H1 (cell line): ENCODE results near the gene LGR4. TPM values are rescaled to one million over a fixed set of nuclear protein-coding genes. Genes with fewer than 3 reads are reported as not detected.

Experiments
- CTCF ChIA-PET: fragments of 300-600 bp; sonication (Branson Sonifier 250); formaldehyde crosslinking; loops from one replicate; lab custom pipeline; 2021; ENCODE audit not compliant: partially characterized antibody; lab: Charles Lee
- POLR2A ChIA-PET: fragments of 300-600 bp; sonication (Branson Sonifier 250); formaldehyde crosslinking; loops from one replicate; lab custom pipeline; 2021; ENCODE audit warnings: inconsistent platforms; ENCODE audit not compliant: partially characterized antibody; lab: Charles Lee
- DNase-seq, 2 experiments: peaks; one replicate each; pipeline versions ENCODE4 v3.0.0 to v3.0.0-alpha.2; 2010 to 2022; ENCODE audit warnings: low spot score in 2 of 2, low read depth in 1 of 2, mixed read lengths in 1 of 2
- FAIRE-seq: peaks from 2 replicates; lab custom pipeline; 2011; peaks lifted over from hg19 to GRCh38; lab: Jason Lieb, UNC
- H2AFZ ChIP-seq: 2 replicates; pipeline ENCODE4 v1.8.1; 2012; ENCODE audit warnings: low read length, inconsistent platforms
- H2AK5ac ChIP-seq: 2 replicates; pipeline ENCODE4 v1.6.1; 2013; ENCODE audit warnings: low read depth, low read length
- H2BK120ac ChIP-seq: replicated peaks from 2 replicates; pipeline ENCODE3; 2013; ENCODE audit warnings: low read depth, low read length, inconsistent platforms
- H2BK12ac ChIP-seq: 2 replicates; pipeline ENCODE4 v1.6.1; 2013; ENCODE audit warnings: low read depth, low read length
- H2BK15ac ChIP-seq: 2 replicates; pipeline ENCODE4 v1.6.1; 2013; ENCODE audit warnings: low read length
- H2BK20ac ChIP-seq: 2 replicates; pipeline ENCODE4 v1.6.1; 2013; ENCODE audit warnings: low read length
- H2BK5ac ChIP-seq: 2 replicates; pipeline ENCODE4 v1.6.1; 2013; ENCODE audit warnings: low read depth, low read length
- H3K14ac ChIP-seq: 2 replicates; pipeline ENCODE4 v1.6.1; 2013; ENCODE audit warnings: inconsistent platforms; ENCODE audit not compliant: insufficient read length
- H3K18ac ChIP-seq: 2 replicates; pipeline ENCODE4 v1.6.1; 2013; ENCODE audit warnings: low read length; ENCODE audit errors: extremely low read depth
- H3K23ac ChIP-seq: 2 replicates; pipeline ENCODE4 v1.6.1; 2013; ENCODE audit warnings: inconsistent platforms; ENCODE audit not compliant: insufficient read length
- H3K23me2 ChIP-seq: 2 replicates; pipeline ENCODE4 v1.6.1; 2013; ENCODE audit warnings: low read depth, low read length
- H3K27ac ChIP-seq: 2 replicates; pipeline ENCODE4 v1.6.1; 2011; ENCODE audit warnings: low read depth, low read length, inconsistent platforms
- H3K27me3 ChIP-seq, 4 experiments: replicated peaks in 1 of 4; 1 replicate in 1 of 4; 2 replicates in 3 of 4; pipeline versions ENCODE4 v1.6.1 to v1.8.1; 2011 to 2013; ENCODE audit warnings: low read length in 3 of 4, mild to moderate bottlenecking in 3 of 4, inconsistent platforms in 2 of 4, mixed read lengths in 2 of 4, moderate library complexity in 1 of 4; ENCODE audit not compliant: control insufficient read depth in 3 of 4, insufficient read depth in 3 of 4; ENCODE audit errors: extremely low read depth in 1 of 4
- H3K36me3 ChIP-seq, 4 experiments: 2 replicates each; pipeline versions ENCODE4 v1.6.1 to v1.8.1; 2011 to 2013; ENCODE audit warnings: mild to moderate bottlenecking in 4 of 4, low read length in 3 of 4, moderate library complexity in 2 of 4, control low read depth in 1 of 4, inconsistent platforms in 1 of 4; ENCODE audit not compliant: insufficient read depth in 4 of 4, control insufficient read depth in 2 of 4
- H3K4ac ChIP-seq: replicated peaks from 2 replicates; pipeline ENCODE3; 2013; ENCODE audit warnings: low read length, low read depth, mixed read lengths, inconsistent platforms; ENCODE audit not compliant: insufficient read length
- H3K4me1 ChIP-seq, 4 experiments: replicated peaks in 1 of 4; 1 replicate in 1 of 4; 2 replicates in 3 of 4; pipeline versions ENCODE4 v1.6.1 to v1.8.1; 2011 to 2013; ENCODE audit warnings: low read length in 3 of 4, inconsistent platforms in 2 of 4, mixed read lengths in 1 of 4; ENCODE audit not compliant: insufficient read depth in 4 of 4, control insufficient read depth in 3 of 4
- H3K4me2 ChIP-seq, 2 experiments: 2 replicates each; pipeline versions ENCODE4 v1.6.1 to v1.8.1; 2011 to 2013; ENCODE audit warnings: low read depth in 2 of 2, low read length in 2 of 2, control low read depth in 1 of 2, inconsistent platforms in 1 of 2, mild to moderate bottlenecking in 1 of 2; ENCODE audit not compliant: insufficient read depth in 1 of 2
- H3K4me3 ChIP-seq, 4 experiments: fragments of 200-600, 300-600 bp in 1 of 4; sonication (generic), shearing (Covaris generic), sonication (Bioruptor Twin) in 1 of 4; 2 replicates each; pipeline versions ENCODE4 v1.5.1 to v1.8.1; 2011 to 2016; ENCODE audit warnings: low read length in 4 of 4, low read depth in 3 of 4, control low read depth in 2 of 4, inconsistent platforms in 2 of 4, mild to moderate bottlenecking in 2 of 4, mixed read lengths in 1 of 4, moderate library complexity in 1 of 4; ENCODE audit not compliant: insufficient read depth in 2 of 4; ENCODE audit errors: extremely low read depth in 1 of 4
- H3K56ac ChIP-seq: replicated peaks from 2 replicates; pipeline ENCODE3; 2013; ENCODE audit warnings: low read depth, mild to moderate bottlenecking, mixed read lengths, low read length, inconsistent platforms; ENCODE audit not compliant: insufficient read length
- H3K79me1 ChIP-seq: 2 replicates; pipeline ENCODE4 v1.6.1; 2013; ENCODE audit warnings: low read depth, low read length, control low read depth
- H3K79me2 ChIP-seq, 2 experiments: 2 replicates each; pipeline versions ENCODE4 v1.6.1 to v1.8.1; 2012 to 2013; ENCODE audit warnings: low read length in 2 of 2, mild to moderate bottlenecking in 2 of 2, inconsistent platforms in 1 of 2; ENCODE audit not compliant: insufficient read depth in 2 of 2, control insufficient read depth in 1 of 2
- H3K9ac ChIP-seq, 4 experiments: replicated peaks in 1 of 4; 1 replicate in 1 of 4; 2 replicates in 3 of 4; pipeline versions ENCODE4 v1.6.1 to v1.8.1; 2011 to 2013; ENCODE audit warnings: low read depth in 3 of 4, low read length in 3 of 4, control low read depth in 2 of 4, mild to moderate bottlenecking in 2 of 4, moderate library complexity in 2 of 4, inconsistent platforms in 1 of 4; ENCODE audit errors: extremely low read depth in 1 of 4
- H3K9me3 ChIP-seq, 2 experiments: 2 replicates each; pipeline versions ENCODE4 v1.6.1 to v1.8.1; 2012 to 2013; ENCODE audit warnings: mild to moderate bottlenecking in 2 of 2, moderate library complexity in 2 of 2, control low read depth in 1 of 2, inconsistent platforms in 1 of 2, low read depth in 1 of 2, low read length in 1 of 2, mixed read lengths in 1 of 2; ENCODE audit not compliant: insufficient read depth in 2 of 2
- H4K20me1 ChIP-seq, 2 experiments: replicated peaks in 1 of 2; 2 replicates each; pipeline versions ENCODE3 to v1.8.1; 2011 to 2013; ENCODE audit warnings: inconsistent platforms in 2 of 2, low read length in 2 of 2, mild to moderate bottlenecking in 1 of 2; ENCODE audit not compliant: insufficient read depth in 2 of 2, control insufficient read depth in 1 of 2
- H4K5ac ChIP-seq: 2 replicates; pipeline ENCODE4 v1.6.1; 2013; ENCODE audit warnings: low read length, low read depth, mixed read lengths, inconsistent platforms; ENCODE audit not compliant: insufficient read length
- H4K8ac ChIP-seq: 2 replicates; pipeline ENCODE4 v1.8.0; 2013; ENCODE audit warnings: mild to moderate bottlenecking, moderate library complexity, low read length, inconsistent platforms; ENCODE audit not compliant: insufficient read depth; ENCODE audit errors: extremely low read depth
- H4K91ac ChIP-seq: replicated peaks from 2 replicates; pipeline ENCODE3; 2013; ENCODE audit warnings: low read length, mixed read lengths, inconsistent platforms; ENCODE audit not compliant: insufficient read length
- WGBS, 2 experiments: shearing (Covaris generic) in 1 of 2; methylation state at CpG; one replicate each; pipeline versions ENCODE4 v1.1.6 to v1.1.7; 2013 to 2015; ENCODE audit warnings: low lambda C conversion rate in 2 of 2, mixed read lengths in 2 of 2, inconsistent platforms in 1 of 2, low coverage in 1 of 2, missing lambda C conversion rate in 1 of 2; ENCODE audit not compliant: insufficient replicate concordance in 2 of 2, insufficient coverage in 1 of 2, insufficient read length in 1 of 2; ENCODE audit errors: extremely low coverage in 1 of 2, missing lambda C conversion rate in 1 of 2; 5-methylcytosine and 5-hydroxymethylcytosine counted together
- polyA plus RNA-seq, 7 experiments: library from polyadenylated mRNA; depleted of rRNA in 3 of 7; stranded (reverse) in 5 of 7; unstranded in 2 of 7; fragments of >200 nt in 5 of 7; fragments of 200-250 nt in 2 of 7; gene quantifications; 1 replicate in 5 of 7; 2 replicates in 1 of 7; 4 replicates in 1 of 7; pipeline versions ENCODE4 v1.2.1 to v1.2.3, GENCODE V29; 2011 to 2013; ENCODE audit warnings: missing spikeins in 2 of 7, mixed read lengths in 2 of 7
- total RNA-seq: library from RNA; stranded (reverse); fragmentation: NEBNext Ultra II Directional; extraction: Animal tissue kit (Norgen Biotek cat#: 25700); gene quantifications from 2 replicates; pipeline ENCODE4 v1.2.1, GENCODE V29; 2021

The LGR4 gene
- total and polyA plus RNA-seq, 2 of the 8 experiments (the other 6 are each of a cell fraction or from before 2014, with no cell fraction given): 26.6 to 61.7 TPM

DNA sequence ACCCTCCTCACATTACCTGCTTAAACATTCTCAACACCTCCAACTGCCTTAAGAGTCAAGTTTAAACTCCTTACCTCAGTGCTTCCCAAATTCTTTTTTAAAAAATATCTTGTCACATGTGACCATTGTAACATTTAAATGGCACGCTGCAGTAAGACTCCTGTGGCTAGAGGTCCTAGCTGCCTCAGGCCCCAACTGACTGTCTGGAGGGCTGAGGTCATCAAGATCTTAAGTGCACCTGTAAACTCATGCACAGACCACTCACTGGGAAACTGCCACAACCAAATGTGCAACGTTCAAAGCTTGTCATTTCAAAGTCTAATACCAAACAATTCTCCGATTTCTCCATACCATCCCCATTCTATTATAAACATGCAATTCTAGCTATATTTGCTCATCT, 93.1 kb downstream of the LGR4 start:
- no peak overlapping the region for H3K14ac ChIP-seq
- 82 to 100% methylated on average over 1 to 3 of the region's 3 CpGs for WGBS, 2 experiments
- H2BK5ac ChIP-seq: no peak overlapping the region
- no peak overlapping the region for H2BK120ac ChIP-seq
- no peak overlapping the region for H2AK5ac ChIP-seq
- no peak overlapping the region for H2BK20ac ChIP-seq
- DNase-seq (no peak), FAIRE-seq (no peak)
- POLR2A ChIA-PET: interaction anchor here (0.9 kb wide), 1 partner anchor 36 kb away, joined by 3 read pairs; no protein-coding TSS in a partner anchor
- no peak overlapping the region for H3K18ac ChIP-seq
- no peaks in the 10 kb centered on the region for H3K27me3 ChIP-seq
- H3K9ac ChIP-seq: no peak overlapping the region
- no peaks in the 10 kb centered on the region for H3K4me1 ChIP-seq
- no peak overlapping the region for H2BK15ac ChIP-seq
- no peak overlapping the region for H3K23ac ChIP-seq
- no peak overlapping the region for H3K4me3 ChIP-seq
- no peak overlapping the region for H3K4me2 ChIP-seq
- no peaks in the 10 kb centered on the region for H3K79me2 ChIP-seq
- H3K4ac ChIP-seq: no peak overlapping the region
- no peaks in the 10 kb centered on the region for H3K79me1 ChIP-seq
- no peaks in the 10 kb centered on the region for H3K9me3 ChIP-seq
- H2BK12ac ChIP-seq: no peak overlapping the region
- H4K91ac ChIP-seq: no peak overlapping the region
- no peak overlapping the region for H3K56ac ChIP-seq
- no peaks in the 10 kb centered on the region for H3K23me2 ChIP-seq
- peak overlapping the region; percentile 31; the same call in 1 of the 2 replicates for H4K8ac ChIP-seq
- peaks cover 0 to 2% of the 10 kb centered on the region in 2 experiments for H4K20me1 ChIP-seq
- no peak overlapping the region for H2AFZ ChIP-seq
- CTCF ChIA-PET: interaction anchor here (1.0 to 1.1 kb wide), 2 partner anchors 10 to 196 kb away, joined by 3 to 4 read pairs; no protein-coding TSS in a partner anchor
- no peak overlapping the region for H4K5ac ChIP-seq
- H3K36me3 ChIP-seq: peaks cover 0 to 93% (median 39%) of the 10 kb centered on the region in 4 experiments; a peak in 6 of 8 replicates
- H3K27ac ChIP-seq: no peak overlapping the region
